Activated CD8-positive, alpha-beta memory T cell treated with anti-CD3 and anti-CD28 coated beads for 4 hours (primary cell): ENCODE results near the gene PRLH.

Experiments
- DNase-seq, 2 donors: peaks; one replicate each; pipeline ENCODE4 v3.0.0-alpha.2; 2020; ENCODE audit warnings: low read depth in 2 of 2

PRLH gene

DNA sequence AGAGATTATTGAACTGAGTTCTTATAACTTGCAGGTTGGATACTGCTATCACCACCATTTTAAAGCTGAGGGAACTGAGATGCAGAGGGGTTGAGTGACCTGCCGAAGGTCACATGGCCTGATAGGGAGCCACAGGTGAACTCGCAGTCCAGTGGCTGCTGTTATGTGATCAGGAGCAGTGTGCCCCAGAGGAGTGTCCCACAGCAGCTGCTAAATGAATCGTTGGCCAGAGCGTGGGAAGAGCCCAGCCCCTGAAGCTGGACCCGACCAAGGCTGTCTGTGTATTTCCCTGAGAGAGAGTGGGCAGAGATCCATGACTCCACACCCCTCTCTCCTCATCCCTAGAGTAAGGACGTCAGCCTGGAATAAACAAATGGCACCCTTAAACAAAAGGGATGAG is 26.7 kb upstream of the PRLH start:
- no peak for DNase-seq

DNA sequence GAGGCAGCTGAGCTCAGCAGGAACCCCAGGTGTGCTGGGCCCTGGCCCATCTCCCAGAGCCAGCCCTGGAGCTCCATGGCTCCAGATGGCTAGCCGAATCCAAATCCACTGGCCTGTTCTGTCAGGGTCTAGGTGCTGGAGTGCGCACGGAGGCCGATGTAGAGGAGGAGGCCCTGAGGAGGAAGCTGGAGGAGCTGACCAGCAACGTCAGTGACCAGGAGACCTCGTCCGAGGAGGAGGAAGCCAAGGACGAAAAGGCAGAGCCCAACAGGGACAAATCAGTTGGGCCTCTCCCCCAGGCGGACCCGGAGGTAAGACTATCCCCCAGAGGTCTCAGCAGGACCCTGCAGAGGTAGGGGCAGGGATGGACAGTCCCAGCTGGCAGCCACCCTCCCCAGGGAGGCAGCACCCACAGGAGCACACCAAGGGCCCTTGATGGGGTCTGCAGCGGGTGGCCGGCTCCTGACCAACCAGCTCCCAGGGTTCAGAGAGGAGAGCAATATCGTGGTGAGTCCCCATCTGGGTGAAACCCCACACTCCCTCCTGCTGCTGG is 26.1 kb upstream of the PRLH start:
- no peak for DNase-seq

- DNase-seq = no peak
Observed at GRCh38 chr2:237540823-237541222, 25.6 kb upstream of the PRLH start.

- DNase-seq = no peak
Observed at GRCh38 chr2:237541243-237541642, 25.1 kb upstream of the PRLH start.

GRCh38 chr2:237542001-237542704 is 24.2 kb upstream of the PRLH start:
- DNase-seq = no peak

DNA sequence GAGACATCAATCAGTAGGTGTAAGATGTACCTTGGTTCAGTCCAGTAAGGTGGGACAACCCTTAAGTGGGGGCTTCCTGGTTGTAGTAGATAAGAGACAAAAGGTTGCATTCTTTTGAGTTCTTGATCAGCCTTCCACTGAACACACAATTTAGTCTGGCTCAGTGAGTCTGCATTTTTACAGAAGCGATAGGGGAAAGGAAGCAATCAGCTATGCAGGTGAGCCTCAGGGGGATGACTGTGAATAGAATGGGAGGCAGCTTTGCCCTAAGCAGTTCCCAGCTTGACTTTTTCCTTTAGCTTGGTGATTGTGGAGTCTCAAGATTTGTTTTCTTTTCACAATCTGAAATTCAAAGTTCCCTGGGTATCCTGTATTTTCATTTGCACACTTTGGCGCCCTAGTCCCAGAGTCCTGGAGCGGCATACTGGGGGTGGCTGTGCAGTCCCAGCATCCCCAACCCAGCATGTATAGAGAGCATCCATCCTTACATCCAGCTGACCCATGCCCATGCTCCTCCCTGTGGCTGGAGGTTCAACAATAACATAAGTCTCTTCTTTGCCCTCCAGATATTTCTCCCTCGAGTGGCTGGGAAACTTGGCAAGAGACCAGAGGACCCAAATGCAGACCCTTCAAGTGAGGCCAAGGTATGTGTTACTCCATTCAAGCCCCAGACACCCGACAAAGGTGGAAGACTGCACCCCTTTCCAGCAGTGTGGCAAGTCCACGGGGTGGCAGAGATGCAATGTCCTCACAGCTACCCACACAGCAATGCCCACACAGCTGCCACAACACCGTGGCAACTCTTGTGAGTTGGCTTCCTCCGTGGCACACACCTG is 20.1 kb upstream of the PRLH start:
- no peak for DNase-seq

GRCh38 chr2:237546876-237547395 is 19.4 kb upstream of the PRLH start:
- no peak for DNase-seq

DNA sequence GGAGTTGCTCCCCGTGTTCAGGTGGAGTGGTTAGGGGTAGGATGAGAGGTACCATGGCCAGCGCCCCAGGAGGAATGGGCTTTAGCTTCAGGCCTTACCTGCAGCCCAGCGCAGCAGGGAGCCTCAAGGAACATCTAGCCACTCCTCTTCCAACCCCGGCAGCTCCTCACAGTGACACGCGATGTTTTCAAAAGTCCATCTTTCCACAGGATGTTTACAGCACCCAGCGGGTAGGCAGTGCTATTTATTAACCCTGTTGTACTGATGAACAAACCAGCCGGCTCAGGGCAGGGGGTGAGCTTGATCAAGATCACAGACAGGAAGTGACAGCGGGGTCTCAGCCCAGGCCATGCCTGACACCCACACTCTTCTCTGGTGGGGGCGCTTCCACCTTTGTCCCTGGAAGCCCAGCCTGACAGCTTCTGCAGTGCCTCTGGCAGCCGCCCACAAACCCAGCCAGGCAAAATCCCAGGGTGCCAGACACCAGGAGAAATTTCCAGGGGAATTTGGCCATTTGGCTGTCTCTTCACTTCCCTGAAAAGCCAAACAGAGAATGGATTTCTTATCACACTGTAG is 18.4 kb upstream of the PRLH start:
- DNase-seq = no peak

GRCh38 chr2:237549216-237549615 is 17.2 kb upstream of the PRLH start:
- no peak for DNase-seq

DNA sequence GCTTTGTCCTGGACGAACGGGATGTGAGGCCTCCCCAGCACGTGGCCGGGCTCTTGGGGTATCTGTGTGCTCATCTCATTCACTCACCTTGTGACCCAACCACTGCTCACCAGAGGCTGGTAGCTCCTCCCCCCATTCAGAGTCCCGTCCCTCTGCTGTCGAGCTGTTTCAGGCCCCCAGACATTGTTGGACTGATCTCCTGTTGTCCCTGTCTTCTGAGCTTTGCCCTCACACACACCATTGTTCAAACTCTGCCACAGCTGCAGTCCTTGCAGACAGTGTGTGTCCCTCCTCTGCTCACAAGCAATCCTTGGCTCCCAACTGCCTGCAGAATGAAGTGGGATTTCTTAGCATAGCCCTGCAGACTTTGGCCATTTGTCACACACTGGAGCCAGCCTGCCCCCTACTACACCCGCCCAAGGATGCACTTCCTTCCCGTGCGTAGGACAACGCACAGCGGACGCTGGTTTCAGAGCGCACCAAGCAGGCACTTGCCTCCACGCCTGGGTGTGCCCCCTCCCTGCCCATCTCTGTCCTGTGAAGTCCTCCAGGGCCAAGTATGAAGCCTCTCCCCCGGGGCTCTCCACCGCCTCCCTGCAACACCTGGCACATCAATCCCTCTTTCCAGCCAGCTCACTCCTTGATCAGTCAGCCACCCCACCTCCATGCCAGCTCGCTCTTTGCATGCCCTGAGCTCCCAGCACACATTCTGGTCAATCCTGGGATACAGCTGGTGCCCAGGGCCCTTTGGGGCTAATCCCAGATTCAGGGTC is 16.5 kb upstream of the PRLH start:
- DNase-seq = no peak

GRCh38 chr2:237551071-237551574 is 15.3 kb upstream of the PRLH start:
- DNase-seq = no peak

DNA sequence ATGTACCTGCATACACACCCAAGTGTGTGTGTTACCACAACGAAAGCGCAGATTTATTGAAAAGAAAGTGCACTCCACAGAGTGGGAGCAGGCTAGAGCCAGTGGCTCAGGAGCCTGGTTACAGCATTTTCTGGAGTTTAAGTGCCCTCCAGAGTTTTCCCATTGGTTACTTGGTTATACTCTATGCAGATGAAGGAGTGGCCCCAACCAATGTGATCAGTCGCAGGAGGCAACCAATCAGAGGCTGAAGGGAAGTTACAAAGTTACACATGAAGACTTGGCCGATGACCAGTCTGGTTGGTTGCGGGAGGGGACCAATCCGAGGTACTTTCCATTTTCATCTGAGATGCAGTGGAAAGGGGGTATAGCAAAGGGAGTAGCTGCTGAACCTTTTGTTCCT is 13.5 kb upstream of the PRLH start:
- DNase-seq = no peak

- DNase-seq = no peak
Observed at GRCh38 chr2:237553948-237554347, 12.4 kb upstream of the PRLH start.

DNA sequence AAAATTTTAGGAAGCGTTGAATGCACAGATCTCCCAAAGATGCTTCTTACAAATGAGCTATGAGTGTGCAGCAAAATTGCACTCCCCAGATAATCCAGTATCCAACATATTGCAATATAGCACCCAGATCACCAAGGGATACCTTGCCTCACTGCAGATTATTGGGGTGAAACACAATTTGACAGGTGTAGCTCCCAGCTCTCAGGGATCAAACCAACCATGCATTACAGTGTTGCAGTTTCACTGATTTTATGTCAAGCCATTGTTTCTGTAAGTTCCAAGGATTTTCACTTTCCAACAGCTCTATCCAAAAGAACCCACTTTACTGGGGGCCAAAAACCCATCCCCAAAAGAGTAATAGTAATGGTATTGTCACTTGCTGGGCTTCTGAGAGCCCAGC is 10.8 kb upstream of the PRLH start:
- DNase-seq = no peak

DNA sequence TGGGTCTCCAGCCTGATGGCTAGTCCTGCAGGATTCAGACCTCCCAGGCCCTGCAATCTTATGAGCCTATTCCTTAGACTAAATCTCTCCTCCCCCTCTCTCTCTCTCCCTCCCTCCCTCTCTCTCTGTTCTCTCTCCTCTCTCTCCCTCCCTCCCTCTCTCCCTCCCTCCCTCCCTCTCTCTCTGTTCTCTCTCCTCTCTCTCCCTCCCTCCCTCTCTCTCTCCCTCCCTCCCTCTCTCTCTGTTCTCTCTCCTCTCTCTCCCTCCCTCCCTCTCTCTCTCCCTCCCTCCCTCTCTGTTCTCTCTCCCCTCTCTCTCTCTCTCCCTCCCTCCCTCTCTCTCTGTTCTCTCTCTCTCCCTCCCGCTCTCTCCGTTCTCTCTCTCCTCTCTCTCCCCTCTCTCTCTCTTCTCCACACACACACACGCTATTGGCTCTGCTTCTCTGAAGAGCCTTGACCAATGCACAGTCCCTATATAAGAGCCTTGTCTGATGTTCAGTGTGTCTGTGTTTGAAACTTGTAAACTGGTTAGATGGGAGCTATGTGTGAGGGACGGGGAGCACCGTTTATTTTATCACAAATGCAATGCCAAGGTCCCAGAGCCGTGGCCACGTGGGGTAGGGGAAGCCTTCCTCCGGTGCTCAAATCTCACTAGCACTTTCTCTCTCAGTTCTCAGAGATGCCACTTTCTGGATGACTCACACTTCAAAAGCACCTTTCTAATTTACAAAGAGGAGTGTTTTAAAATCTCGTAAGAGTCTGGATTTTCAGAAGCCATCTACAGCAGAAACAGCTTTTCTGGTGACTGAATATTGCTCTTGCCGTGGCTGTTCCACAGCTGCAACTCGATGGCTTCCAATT is 9.4 kb upstream of the PRLH start:
- no peak for DNase-seq

GRCh38 chr2:237557633-237558015 is 8.8 kb upstream of the PRLH start:
- DNase-seq = no peak

DNA sequence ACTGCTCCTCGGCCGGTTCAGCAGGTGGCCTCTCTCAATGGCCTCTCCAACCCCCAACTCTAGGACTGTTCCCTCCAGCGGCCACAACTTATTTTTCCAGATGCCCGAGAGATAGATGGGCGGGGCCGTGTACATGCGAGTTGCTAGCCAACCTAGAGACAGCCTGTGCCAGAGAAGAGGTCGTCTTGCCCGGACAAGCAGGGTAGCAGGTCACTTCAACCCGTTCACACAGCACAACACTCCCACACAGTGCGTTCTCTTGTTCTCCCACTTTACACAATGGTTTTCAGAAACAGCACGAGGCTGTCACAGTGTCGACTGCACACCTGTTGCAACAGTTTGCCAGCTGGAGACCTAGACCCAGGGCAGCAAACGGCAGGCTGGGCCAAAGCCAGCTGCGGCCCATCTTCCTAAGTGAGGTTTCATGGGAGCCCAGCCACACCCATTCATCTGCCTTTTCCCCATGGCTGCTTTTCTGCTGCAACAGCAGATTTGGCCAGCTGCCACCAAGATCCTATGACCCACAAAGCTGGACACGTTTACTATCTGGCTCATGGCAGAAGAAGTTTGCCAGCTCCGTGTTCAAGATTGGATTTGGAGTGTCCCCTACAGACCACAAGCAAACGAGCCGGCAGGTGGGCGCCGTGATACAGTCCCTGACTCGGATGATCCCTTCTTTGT is 7.3 kb upstream of the PRLH start:
- DNase-seq = no peak

DNA sequence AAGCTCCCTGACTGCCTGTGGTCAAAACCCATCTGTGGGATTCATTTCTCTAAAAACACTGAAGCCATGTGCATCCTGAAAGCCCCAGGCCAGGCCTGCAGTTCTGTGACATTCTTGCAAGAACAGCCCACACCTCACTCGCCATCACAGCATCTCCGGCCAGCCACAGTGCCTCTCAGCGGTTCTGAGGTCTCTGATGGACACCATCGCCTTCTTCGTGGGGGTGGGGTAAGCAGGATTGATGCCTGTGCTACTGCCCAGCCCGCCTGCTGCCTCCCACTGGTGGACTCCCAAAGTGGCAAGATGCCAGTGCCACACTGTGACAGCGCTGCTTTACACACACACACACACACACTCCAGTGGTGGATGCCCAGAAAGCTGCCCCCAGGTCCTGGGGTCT is 5.2 kb upstream of the PRLH start:
- no peak for DNase-seq

DNA sequence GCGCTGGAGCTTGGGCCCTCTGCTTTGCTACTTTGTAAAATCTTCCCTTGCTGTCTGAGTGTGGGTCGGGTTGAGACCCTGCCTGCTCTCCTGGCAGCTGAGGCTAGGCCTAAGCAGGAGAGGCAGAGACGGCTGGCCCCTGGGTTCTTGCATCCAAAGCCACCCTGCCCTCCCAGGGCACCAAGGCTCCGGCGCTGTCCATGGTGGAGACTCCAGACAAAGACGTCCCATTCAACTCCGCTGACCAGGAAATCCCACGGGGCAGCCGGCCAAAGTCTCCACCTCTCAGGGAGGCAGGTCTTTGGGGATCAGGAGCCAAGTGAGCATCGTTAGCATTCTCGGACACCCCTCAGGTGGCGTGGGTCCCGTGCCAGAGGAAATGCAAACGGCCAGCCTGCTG is 2.6 kb upstream of the PRLH start:
- DNase-seq = no peak

- DNase-seq = no peak
Observed at GRCh38 chr2:237564526-237565131, 1.7 kb upstream of the PRLH start.
